NB4 (cell line): ENCODE measurements around the gene GALK1.

ENCODE experiments used
- DNase-seq: peaks from one replicate; pipeline ENCODE4 v3.0.0; 2010; ENCODE audit warnings: low read depth
- H3K4me3 ChIP-seq: one replicate; pipeline ENCODE4 v1.5.1; 2011; ENCODE audit warnings: mild to moderate bottlenecking, low read depth, low read length, moderate library complexity
- MYC ChIP-seq: IDR thresholded peaks from 2 replicates; pipeline ENCODE4 v1.6.1; 2011; ENCODE audit warnings: low read depth, low read length
- POLR2A ChIP-seq: IDR thresholded peaks from 2 replicates; pipeline ENCODE4 v1.6.1; 2011; ENCODE audit warnings: mild to moderate bottlenecking; ENCODE audit not compliant: insufficient read length; ENCODE audit errors: extremely low read depth
- TF ChIP-seq, protein P1 (sequence below): IDR thresholded peaks from 2 replicates; pipeline ENCODE4 v1.6.1; 2011; ENCODE audit warnings: low read depth, low read length
- TF ChIP-seq, protein P2 (sequence below): IDR thresholded peaks from one replicate; pipeline ENCODE4 v1.5.1; 2012; ENCODE audit warnings: low read depth, low read length

Gene GALK1

DNA sequence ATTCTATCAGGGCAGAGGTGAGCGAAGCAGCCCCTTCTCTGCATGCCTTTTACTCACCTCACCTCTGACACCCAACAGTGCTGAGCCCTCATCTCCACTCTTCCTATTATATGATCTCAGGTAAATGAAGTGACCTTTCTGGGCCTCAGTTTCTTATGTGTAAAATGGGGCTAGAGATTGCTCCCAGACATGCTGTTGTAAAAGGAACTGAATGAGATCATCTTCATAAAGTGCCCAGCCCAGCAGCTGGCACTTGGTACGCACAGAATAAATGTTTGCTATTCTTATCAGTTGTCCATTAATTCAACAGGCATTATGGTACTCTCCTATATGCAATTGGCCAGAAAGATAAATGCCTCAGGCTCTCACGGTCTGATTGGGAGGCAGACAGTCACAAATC lies 4.5 kb upstream of the GALK1 start:
- DNase-seq: no peak
- TF ChIP-seq MYC (no peak), POLR2A (no peak)
- TF ChIP-seq, protein P1, sequence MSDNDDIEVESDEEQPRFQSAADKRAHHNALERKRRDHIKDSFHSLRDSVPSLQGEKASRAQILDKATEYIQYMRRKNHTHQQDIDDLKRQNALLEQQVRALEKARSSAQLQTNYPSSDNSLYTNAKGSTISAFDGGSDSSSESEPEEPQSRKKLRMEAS: no peak
- TF ChIP-seq, protein P2, sequence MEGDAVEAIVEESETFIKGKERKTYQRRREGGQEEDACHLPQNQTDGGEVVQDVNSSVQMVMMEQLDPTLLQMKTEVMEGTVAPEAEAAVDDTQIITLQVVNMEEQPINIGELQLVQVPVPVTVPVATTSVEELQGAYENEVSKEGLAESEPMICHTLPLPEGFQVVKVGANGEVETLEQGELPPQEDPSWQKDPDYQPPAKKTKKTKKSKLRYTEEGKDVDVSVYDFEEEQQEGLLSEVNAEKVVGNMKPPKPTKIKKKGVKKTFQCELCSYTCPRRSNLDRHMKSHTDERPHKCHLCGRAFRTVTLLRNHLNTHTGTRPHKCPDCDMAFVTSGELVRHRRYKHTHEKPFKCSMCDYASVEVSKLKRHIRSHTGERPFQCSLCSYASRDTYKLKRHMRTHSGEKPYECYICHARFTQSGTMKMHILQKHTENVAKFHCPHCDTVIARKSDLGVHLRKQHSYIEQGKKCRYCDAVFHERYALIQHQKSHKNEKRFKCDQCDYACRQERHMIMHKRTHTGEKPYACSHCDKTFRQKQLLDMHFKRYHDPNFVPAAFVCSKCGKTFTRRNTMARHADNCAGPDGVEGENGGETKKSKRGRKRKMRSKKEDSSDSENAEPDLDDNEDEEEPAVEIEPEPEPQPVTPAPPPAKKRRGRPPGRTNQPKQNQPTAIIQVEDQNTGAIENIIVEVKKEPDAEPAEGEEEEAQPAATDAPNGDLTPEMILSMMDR: no peak

DNA sequence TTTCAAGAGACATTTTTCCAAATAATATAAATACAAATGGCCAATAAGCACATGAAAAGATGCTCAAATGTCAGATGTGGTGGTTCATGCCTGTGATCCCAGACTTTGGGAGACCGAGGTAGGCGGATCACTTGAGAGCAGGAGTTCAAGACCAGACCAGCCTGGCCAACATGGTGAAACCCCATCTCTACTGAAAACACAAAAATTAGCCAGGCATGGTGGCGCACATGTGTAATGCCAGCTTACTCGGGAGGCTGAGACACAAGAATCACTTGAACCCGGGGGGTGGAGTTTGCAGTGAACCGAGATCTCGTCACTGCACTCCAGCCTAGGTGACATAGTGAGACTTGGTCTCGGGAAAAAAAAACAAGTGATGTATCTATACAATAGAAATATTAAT lies 2.9 kb upstream of the GALK1 start:
- H3K4me3 ChIP-seq: no peak overlapping the region
- DNase-seq: no peak
- TF ChIP-seq, protein P1: no peak
- TF ChIP-seq, protein P2: no peak

More for the DNA sequence above, 4.5 kb upstream of the GALK1 start:
- H3K4me3 ChIP-seq: no peak overlapping the region

DNA sequence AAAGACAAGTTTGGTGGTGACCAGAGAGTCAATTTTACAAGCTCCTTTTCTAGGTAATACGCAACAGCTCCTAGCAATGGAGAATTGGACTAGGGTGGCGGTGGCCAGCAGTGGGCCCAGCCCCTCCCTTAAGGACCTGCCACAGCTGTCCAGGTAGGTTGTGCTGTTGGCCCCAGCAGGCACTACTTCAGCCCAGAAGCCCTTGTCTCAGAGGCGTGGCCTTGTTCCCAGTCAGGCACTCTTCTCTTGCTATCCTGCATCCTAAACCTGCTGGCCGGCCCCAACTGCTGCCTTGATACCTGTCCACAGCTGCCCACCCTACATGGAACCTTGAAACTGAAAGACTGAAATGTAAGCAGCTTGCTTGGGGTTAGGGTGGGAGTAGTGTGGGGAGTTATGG lies 989 bp upstream of the GALK1 start:
- DNase-seq: no peak
- TF ChIP-seq POLR2A: no peak
- no peak for TF ChIP-seq MYC
- TF ChIP-seq, protein P2: no peak
- TF ChIP-seq, protein P1: no peak
- no peak overlapping the region for H3K4me3 ChIP-seq

DNA sequence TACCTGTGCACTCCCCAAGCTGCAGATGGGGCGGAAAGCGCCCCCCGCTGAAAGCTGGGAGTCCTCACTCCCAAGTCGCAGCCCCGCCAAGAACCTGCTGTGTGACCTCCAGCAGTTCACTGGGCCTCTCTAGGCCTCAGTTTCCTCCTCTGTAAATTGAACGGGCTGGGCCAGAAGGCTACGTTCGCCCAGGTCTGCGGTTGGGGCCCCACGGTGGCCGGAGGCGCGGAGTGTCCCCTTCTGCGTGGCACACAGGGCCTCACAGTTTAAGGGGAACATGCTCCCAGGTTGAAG lies 628 bp downstream of the GALK1 start:
- H3K4me3 ChIP-seq: peak overlapping the region; percentile 69
- DNase-seq: no peak
- TF ChIP-seq, protein P2: no peak
- TF ChIP-seq, protein P1: no peak
- TF ChIP-seq POLR2A: no peak
- no peak for TF ChIP-seq MYC

DNA sequence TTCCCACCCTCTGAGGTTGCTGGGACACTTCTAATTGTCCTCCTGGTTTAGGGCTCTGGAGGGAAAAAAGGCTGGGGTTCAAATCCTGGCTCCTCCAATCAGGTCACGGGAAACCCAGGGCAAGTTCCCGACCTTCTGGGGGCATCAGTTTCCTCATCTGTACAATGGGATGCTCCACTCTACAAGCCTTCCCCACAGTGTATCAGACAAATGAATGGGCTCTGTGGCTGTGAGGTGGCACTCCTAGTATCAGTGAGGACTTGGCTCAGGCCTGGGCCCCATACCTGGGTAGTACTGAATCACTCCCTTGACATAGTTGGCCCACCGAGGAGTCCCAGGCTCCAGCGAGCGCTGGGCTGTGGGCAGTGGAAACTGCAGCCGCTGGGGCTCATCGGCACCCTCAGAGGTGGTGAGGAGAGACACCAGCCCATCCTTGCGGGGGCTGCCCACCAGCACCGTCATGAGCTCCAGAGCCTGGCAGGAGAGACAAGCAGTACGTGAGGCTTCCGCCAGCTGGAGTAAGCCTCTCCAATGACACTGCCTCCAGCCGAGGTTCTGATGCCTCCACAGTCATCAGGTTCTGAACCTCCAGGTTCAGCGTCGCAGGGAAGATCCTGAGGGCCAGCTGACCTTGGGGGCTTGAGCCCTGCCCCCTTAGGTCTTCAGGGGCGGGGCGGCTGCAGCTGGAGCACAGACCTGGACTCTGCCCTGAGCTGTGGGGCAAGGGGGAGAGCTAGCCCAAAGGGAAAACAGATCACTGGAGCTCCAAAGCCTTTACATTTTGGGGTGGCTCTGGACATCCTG lies 1.2 kb downstream of the GALK1 start:
- TF ChIP-seq, protein P1: no peak
- TF ChIP-seq, protein P2: no peak
- no peak for TF ChIP-seq MYC
- no peak for TF ChIP-seq POLR2A
- H3K4me3 ChIP-seq: peak overlapping the region; percentile 69
- DNase-seq: no peak

DNA sequence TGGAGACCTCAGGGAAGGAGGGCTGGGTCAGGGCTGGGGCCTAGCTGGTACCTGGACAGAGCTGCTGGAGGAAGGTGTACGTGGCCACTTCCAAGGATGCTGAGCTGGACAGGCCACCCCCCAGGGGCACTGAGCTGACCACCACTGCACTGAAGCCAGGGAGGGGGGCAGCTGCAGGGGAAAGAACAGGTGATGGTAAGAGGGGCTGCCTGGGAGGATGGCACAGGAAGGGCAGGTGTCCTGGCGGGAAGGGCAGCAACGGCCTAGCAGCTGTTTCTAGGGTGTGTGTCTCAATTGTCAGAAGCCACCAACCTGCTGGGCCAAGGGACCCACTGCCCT lies 1.8 kb downstream of the GALK1 start:
- TF ChIP-seq, protein P2: no peak
- TF ChIP-seq, protein P1: no peak
- TF ChIP-seq MYC (no peak), POLR2A (no peak)

More for the DNA sequence above, 1.8 kb downstream of the GALK1 start:
- H3K4me3 ChIP-seq: no peak overlapping the region
- no peak for DNase-seq
